Measurements from ENCODE around the gene IL27RA. TPM values are rescaled to one million over a fixed set of nuclear protein-coding genes. Genes with fewer than 3 reads are reported as not detected.

IL27RA gene
- total RNA-seq, 1 donor from 2014 or later = 34.6 TPM

GRCh38 chr19:14058182-14059092, 26.9 kb downstream of the IL27RA start:
- Mint-ChIP-seq H3K9me3 (no peaks in the 10 kb centered on the region), H3K36me3 (ENCODE audit: low read depth) (no peaks in the 10 kb centered on the region), H3K4me1 (peaks cover 18% of the 10 kb centered on the region), H3K27me3 (peaks cover 39% of the 10 kb centered on the region), H3K27ac (no peak overlapping the region), H3K4me3 (no peak overlapping the region)
- DNase-seq = no peak
- ChIA-PET CTCF (interaction anchor here (1.3 to 1.8 kb wide), 7 partner anchors 10 to 176 kb away, joined by 4 to 9 read pairs (median 6); partner anchors contain the start of gene MISP3), POLR2A (interaction anchor here (0.5 to 0.8 kb wide), 3 partner anchors 9 to 176 kb away, joined by 3 to 9 read pairs (median 7); no protein-coding TSS in a partner anchor)
- TF ChIP-seq CTCF (IDR thresholded peaks at IDR 0.05) = no peak
- ATAC-seq (ENCODE audit: low read depth) = no peak
- intact Hi-C loops (cut with micrococcal nuclease) = no loop called here

GRCh38 chr19:14059093-14059480, 27.5 kb downstream of the IL27RA start:
- DNase-seq = peak; percentile 35
- ChIA-PET CTCF (interaction anchor here (1.1 to 1.8 kb wide), 10 partner anchors 9 to 177 kb away, joined by 3 to 9 read pairs (median 4); partner anchors contain the start of genes IL27RA and MISP3), POLR2A (interaction anchor here (0.5 to 1.6 kb wide), 3 partner anchors 10 to 177 kb away, joined by 3 to 9 read pairs (median 3); partner anchors contain the start of gene MISP3)
- Mint-ChIP-seq H3K27me3 (peaks cover 39% of the 10 kb centered on the region), H3K4me1 (peaks cover 18% of the 10 kb centered on the region), H3K27ac (no peak overlapping the region), H3K36me3 (ENCODE audit: low read depth) (no peaks in the 10 kb centered on the region), H3K4me3 (no peak overlapping the region), H3K9me3 (no peaks in the 10 kb centered on the region)
- no peak for TF ChIP-seq CTCF (IDR thresholded peaks at IDR 0.05)
- intact Hi-C loops (cut with micrococcal nuclease) = no loop called here
- peak; percentile 68 for ATAC-seq (ENCODE audit: low read depth)

GRCh38 chr19:14059652-14060155, 28.1 kb downstream of the IL27RA start:
- POLR2A ChIA-PET = interaction anchor here (0.8 to 1.6 kb wide), 2 partner anchors 12 to 177 kb away, joined by 3 read pairs; partner anchors contain the start of gene MISP3
- Mint-ChIP-seq H3K27ac (no peak overlapping the region), H3K9me3 (no peaks in the 10 kb centered on the region), H3K27me3 (peaks cover 39% of the 10 kb centered on the region), H3K4me3 (no peak overlapping the region), H3K36me3 (ENCODE audit: low read depth) (no peaks in the 10 kb centered on the region), H3K4me1 (peaks cover 18% of the 10 kb centered on the region)
- no peak for TF ChIP-seq CTCF (IDR thresholded peaks at IDR 0.05)
- no peak for DNase-seq
- intact Hi-C loops (cut with micrococcal nuclease) = no loop called here
- CTCF ChIA-PET = interaction anchor here (1.1 to 1.5 kb wide), 11 partner anchors 9 to 178 kb away, joined by 3 to 9 read pairs (median 4); partner anchors contain the start of genes IL27RA, MISP3 and PRKACA
- no peak for ATAC-seq (ENCODE audit: low read depth)

- intact Hi-C loops (cut with micrococcal nuclease) = no loop called here
- peaks cover 18% of the 10 kb centered on the region for H3K4me1 Mint-ChIP-seq
- H3K4me3 Mint-ChIP-seq = no peak overlapping the region
- ATAC-seq (ENCODE audit: low read depth) (no peak), DNase-seq (no peak)
- H3K27ac Mint-ChIP-seq = no peak overlapping the region
- CTCF ChIA-PET = interaction anchor here (1.1 to 1.2 kb wide), 2 partner anchors 56 to 75 kb away, joined by 3 read pairs; partner anchors contain the start of genes ASF1B and PRKACA
- no peaks in the 10 kb centered on the region for H3K9me3 Mint-ChIP-seq
- TF ChIP-seq CTCF (IDR thresholded peaks at IDR 0.05) = no peak
- POLR2A ChIA-PET = interaction anchor here (0.6 kb wide), 1 partner anchor 886 kb away, joined by 3 read pairs; no protein-coding TSS in a partner anchor
- peaks cover 39% of the 10 kb centered on the region for H3K27me3 Mint-ChIP-seq
- no peaks in the 10 kb centered on the region for H3K36me3 Mint-ChIP-seq (ENCODE audit: low read depth)
Observed at GRCh38 chr19:14061081-14061749, 29.7 kb downstream of the IL27RA start.
